ENCODE data around the gene PPM1B. TPM values are rescaled to one million over a fixed set of nuclear protein-coding genes. Genes with fewer than 3 reads are reported as not detected.
"Not testable (repeated sequence)": the region's sequence is repeated elsewhere in the genome, so short reads cannot be mapped to it uniquely, and the experiment has no call there.

Gene PPM1B
- total RNA-seq, 2 donors from 2014 or later: 40.6 to 57.5 TPM

DNA sequence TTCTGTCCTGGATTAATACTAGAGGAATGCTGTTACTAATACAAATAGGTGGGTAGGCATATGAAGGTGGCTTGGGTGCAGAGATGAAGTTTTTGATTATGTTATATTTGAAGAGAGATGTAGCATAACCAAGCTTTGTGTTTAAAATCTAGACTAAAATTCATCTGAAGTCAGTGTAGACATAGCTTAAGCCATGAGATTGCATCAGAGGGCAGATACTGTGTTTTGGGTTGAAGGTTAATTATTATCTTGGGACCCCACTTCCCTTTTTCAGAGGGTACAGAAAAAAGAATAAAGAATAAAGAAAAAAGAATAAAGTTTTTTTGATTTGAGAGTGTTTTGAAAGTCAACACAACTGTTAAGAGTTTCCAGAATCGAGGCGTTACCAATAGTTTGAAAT, 13.0 kb downstream of the PPM1B start:
- H3K36me3 Mint-ChIP-seq: peaks cover 0 to 23% of the 10 kb centered on the region in 2 donors

DNA sequence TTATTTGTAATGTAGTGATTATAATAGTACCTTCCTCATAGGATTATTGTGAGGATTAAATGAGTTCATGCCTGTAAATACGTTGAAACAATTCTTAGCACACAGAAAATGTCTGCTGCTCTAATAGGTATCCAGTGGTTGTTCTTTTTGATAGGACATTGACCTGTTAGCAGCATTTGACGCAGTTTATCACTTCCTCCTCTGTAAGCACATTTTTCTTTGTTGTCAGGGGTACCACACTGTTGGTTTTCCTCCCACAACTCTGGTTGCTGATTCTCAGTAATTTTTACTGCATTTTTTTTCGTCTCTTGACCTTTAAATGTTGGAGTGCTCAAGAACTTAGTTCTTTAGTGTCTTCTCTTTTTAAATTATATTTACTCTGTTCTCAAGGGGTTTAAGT, 15.4 kb downstream of the PPM1B start:
- ATAC-seq (peak; percentile 50 to 61), DNase-seq (ENCODE audit: low spot score in 2 of 2) (no peak)
- Mint-ChIP-seq H3K27ac (peak overlapping the region in 1 of 2 donors; percentile 46), H3K36me3 (peaks cover 0 to 29% of the 10 kb centered on the region in 2 donors), H3K9me3 (no peaks in the 10 kb centered on the region)

More for the DNA sequence above, 13.0 kb downstream of the PPM1B start:
- DNase-seq (ENCODE audit: low spot score in 2 of 2): no peak
- no peaks in the 10 kb centered on the region for H3K9me3 Mint-ChIP-seq
- H3K27ac Mint-ChIP-seq: no peak overlapping the region
- ATAC-seq: no peak

DNA sequence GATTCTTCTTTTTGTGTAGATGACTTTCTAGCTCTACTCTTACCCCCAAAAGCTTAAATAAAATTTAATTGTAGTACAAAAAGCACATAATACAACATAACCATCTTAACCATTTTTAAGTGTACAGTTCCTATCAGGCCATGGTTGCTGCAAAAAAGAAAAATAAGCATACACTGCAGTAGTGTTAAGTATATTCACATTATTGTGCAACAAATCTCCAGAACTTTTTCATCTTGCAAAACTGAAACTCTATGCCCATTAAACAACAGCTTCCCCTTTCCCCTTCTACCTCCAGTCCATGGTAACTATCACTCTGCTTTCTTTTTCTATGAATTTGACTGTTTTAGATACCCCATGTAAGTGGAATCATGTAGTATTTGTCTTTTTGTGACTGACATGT, 18.1 kb downstream of the PPM1B start:
- Mint-ChIP-seq H3K9me3 (peaks cover 0 to 4% of the 10 kb centered on the region in 2 donors), H3K36me3 (peaks cover 0 to 31% of the 10 kb centered on the region in 2 donors), H3K27ac (no peak overlapping the region)
- ATAC-seq (no peak), DNase-seq (ENCODE audit: low spot score in 2 of 2) (no peak)

DNA sequence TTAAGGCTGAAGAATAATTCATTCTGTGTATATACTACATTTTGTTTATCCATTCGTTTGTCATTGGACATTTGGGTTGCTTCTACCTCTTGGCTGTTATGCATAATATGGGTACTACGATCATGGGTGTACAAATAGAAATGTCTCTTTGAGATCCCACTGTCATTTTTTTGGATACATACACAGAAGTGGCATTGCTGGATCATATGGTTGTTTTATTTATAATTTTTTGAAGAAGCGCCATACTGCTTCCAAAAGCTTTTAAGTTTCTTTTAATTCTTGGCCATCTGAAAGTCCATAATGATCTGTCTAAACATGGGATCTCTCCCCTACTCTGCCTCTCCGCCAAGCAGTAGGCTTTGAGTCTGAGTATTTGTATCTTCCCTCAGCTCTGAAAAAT, 18.6 kb downstream of the PPM1B start:
- no peak for ATAC-seq
- no peak overlapping the region for H3K27ac Mint-ChIP-seq

DNA sequence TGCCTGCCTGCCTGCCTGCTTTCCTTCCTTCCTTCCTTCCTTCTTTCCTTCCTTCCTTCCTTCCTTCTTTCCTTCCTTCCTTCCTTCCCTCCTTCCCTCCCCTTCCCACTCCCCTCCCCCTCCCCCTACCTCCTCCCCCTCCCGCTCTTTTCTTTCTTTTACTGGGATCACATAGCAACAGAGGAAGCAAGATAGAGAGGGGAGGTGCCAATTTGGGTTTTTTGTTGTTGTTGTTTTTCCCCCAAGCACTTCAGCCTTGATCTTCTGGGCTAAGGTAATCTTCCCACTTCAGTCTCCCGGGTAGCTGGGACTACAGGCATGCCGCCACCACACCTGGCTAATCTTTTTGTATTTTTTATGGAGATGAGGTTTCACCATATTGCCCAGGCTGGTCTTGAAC, 20.0 kb downstream of the PPM1B start:
- H3K9me3 Mint-ChIP-seq: peaks cover 0 to 4% of the 10 kb centered on the region in 2 donors
- H3K27ac Mint-ChIP-seq: no peak overlapping the region
- DNase-seq (ENCODE audit: low spot score in 2 of 2) (no peak), ATAC-seq (no peak)
- H3K36me3 Mint-ChIP-seq: peaks cover 0 to 23% of the 10 kb centered on the region in 2 donors

More for the DNA sequence above, 18.6 kb downstream of the PPM1B start:
- Mint-ChIP-seq H3K9me3 (peaks cover 0 to 4% of the 10 kb centered on the region in 2 donors), H3K36me3 (peaks cover 0 to 31% of the 10 kb centered on the region in 2 donors)
- no peak for DNase-seq (ENCODE audit: low spot score in 2 of 2)

DNA sequence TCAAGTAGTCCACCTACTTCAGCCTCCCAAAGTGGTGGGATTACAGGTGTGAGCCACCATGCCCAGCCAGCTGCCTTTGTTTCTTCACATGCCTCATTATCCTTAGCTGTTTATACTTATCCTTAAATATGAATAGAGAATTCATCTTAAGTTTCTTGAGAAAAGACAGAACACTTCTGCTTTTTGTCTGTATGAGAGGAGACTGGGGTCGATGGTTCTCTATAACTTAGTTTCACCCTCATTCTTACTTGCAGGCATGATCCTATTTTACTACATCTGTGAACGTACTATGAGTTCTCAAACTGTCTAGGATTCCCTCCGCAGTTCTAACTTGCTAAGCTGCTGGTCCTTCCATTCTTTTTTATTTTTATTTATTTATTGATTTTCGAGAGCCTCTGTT, 20.4 kb downstream of the PPM1B start:
- Mint-ChIP-seq H3K9me3 (peaks cover 0 to 7% of the 10 kb centered on the region in 2 donors), H3K27ac (no peak overlapping the region), H3K36me3 (peaks cover 2 to 27% of the 10 kb centered on the region in 2 donors)
- no peak for ATAC-seq
- no peak for DNase-seq (ENCODE audit: low spot score in 2 of 2)

DNA sequence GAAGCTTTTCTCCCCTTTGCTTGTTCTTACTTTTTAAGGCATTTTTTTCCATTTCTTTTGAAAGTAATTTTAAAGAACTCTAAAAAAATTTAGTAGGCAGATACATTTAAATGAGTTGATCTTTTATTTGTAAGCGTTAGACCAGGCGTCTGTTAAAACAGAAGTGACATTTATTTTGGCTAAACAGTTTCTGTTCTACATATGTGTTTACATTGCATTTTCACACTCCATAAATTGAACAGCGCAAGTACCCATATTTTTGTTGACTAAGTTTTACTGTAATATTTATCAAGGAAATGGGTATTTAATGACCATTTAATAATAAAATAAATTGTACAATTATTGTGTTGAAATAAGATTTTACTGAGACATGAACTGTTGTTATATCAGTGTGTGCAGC, 21.9 kb downstream of the PPM1B start:
- no peak for DNase-seq (ENCODE audit: low spot score in 2 of 2)
- no peak for ATAC-seq
- Mint-ChIP-seq H3K27ac (no peak overlapping the region), H3K36me3 (peaks cover 4 to 29% of the 10 kb centered on the region in 2 donors), H3K9me3 (peaks cover 0 to 8% of the 10 kb centered on the region in 2 donors)

DNA sequence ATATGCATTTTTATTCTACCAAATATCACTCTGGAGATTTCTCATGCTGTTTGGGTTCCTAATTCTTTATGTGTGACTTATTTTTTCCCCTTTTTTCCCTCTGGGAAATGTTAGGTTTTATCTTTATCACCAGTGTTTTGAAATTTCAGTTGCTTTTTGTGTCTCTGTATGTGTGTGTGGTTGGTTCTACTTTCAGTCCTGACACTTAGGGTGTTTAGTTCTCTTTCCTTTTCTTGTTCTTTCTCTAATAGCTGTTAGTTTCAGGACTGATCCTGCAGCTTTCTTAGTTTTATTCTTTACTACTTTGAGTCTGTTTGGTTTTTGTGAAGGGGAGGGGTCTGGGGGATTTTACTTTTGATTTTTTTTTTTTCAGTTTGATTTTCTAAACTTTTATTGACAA, 23.1 kb downstream of the PPM1B start:
- peaks cover 4 to 27% of the 10 kb centered on the region in 2 donors for H3K36me3 Mint-ChIP-seq
- ATAC-seq (peak; percentile 85 to 95), DNase-seq (ENCODE audit: low spot score in 2 of 2) (no peak)
- peak overlapping the region in 1 of 2 donors; percentile 27 for H3K27ac Mint-ChIP-seq
- H3K9me3 Mint-ChIP-seq: peaks cover 0 to 8% of the 10 kb centered on the region in 2 donors

DNA sequence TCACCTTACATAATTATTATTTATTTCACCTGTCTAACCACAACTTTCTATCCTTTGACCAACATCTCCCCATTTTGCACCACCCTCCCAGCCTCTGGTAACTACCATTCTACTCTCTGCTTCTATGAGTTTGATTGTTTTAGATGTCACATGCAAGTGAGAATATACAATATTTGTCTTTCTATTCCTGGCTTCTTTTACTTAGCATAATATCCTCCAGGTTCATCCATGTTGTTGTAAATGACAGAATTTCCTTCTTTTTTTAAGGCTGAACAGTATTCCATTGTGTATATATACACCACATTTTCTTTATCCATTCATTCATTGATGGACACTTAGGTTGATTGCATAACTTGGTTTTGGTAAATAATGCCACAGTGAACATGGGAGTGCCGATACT, 24.0 kb downstream of the PPM1B start:
- peak overlapping the region in 1 of 2 donors; percentile 63 for H3K27ac Mint-ChIP-seq
- peaks cover 0 to 8% of the 10 kb centered on the region in 2 donors for H3K9me3 Mint-ChIP-seq
- no peak for DNase-seq (ENCODE audit: low spot score in 2 of 2)
- peaks cover 4 to 22% of the 10 kb centered on the region in 2 donors for H3K36me3 Mint-ChIP-seq
- no peak for ATAC-seq

DNA sequence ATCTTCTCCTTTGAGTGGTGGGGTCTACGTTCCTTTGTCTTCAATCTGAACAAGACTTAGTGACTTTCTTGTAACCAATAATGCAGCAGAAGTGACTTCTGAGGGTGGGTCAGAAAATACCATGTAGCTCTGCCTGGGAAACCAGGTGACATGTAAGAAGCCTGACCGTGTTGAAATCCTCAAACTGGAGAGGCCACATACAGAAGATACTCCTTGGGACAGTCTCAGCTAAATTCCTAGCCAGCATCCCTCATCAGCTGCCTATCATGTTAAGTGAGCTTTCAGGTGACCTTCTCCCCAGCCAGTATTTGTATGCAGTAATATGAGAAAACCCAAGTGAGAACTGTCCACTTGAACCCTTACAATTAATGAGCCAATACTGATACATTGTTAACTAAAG, 27.0 kb downstream of the PPM1B start:
- Mint-ChIP-seq H3K27ac (peak overlapping the region in 1 of 2 donors; percentile 32), H3K9me3 (peaks cover 0 to 4% of the 10 kb centered on the region in 2 donors), H3K36me3 (peaks cover 4 to 11% of the 10 kb centered on the region in 2 donors)
- no peak for ATAC-seq
- DNase-seq (ENCODE audit: low spot score in 2 of 2): no peak

DNA sequence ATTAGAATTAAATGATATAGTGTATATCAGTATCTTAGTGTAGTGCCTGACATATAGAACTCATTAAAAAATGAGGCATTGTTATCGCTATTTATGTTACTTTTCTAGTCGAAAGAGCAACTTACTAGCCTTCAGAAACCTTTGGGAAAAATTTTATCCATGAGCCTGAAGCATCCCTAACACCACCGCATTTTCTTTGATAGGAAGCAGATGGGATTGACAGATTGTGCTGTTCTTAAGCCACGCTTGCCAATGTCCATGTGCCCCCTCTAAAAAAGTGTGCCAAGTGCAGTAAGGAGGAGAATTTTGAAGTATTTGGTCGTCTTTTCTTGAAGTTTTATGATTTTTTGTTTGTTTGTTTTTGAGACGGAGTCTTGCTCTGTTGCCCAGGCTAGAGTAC, 29.1 kb downstream of the PPM1B start:
- no peak for DNase-seq (ENCODE audit: low spot score in 2 of 2)
- Mint-ChIP-seq H3K27ac (no peak overlapping the region), H3K36me3 (peaks cover 14 to 30% of the 10 kb centered on the region in 2 donors), H3K9me3 (peaks cover 0 to 4% of the 10 kb centered on the region in 2 donors)
- no peak for ATAC-seq

DNA sequence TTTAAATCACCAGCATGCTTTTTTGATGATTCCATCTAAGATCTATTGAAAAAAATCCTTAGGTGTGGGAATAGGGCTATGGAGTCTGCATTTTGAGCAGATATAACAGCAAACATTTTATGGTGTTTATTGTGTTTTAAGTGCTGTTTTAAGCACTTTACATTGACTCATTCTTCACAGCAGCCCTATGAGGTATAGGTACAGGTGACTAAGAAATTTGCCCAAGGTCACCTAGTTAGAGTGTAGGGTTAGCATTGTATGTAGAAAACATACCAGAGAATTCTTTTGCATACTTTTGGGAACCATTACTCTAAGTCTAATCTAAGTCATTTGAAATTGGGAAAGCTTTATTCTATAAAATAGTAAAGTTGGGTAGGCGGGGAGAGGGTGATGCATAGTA, 31.3 kb downstream of the PPM1B start:
- peaks cover 10 to 35% of the 10 kb centered on the region in 2 donors for H3K36me3 Mint-ChIP-seq
- H3K9me3 Mint-ChIP-seq: no peaks in the 10 kb centered on the region
- DNase-seq (ENCODE audit: low spot score in 2 of 2) (no peak), ATAC-seq (no peak)
- H3K27ac Mint-ChIP-seq: no peak overlapping the region

DNA sequence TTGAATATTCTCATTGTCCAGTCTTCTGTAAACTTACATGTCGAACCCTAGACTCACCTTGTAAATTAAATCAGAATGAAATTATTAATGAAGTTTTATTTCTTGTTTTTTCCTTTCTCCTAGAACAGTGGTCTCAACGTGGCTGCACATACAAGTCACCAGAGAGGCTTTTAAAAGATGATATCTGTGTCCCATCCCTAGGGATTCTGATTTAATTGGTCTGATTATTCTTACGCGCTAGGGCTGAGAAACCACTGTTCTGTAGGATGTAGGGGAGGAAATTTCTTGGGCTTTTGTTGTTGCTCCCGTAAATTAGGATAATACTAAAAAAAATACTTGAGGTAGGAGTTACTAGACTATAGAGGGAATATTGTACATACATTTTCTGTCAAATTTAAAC, 32.1 kb downstream of the PPM1B start:
- ATAC-seq (no peak), DNase-seq (ENCODE audit: low spot score in 2 of 2) (no peak)
- H3K36me3 Mint-ChIP-seq: peaks cover 10 to 33% of the 10 kb centered on the region in 2 donors
- no peaks in the 10 kb centered on the region for H3K9me3 Mint-ChIP-seq
- peak overlapping the region in 1 of 2 donors; percentile 25 for H3K27ac Mint-ChIP-seq

DNA sequence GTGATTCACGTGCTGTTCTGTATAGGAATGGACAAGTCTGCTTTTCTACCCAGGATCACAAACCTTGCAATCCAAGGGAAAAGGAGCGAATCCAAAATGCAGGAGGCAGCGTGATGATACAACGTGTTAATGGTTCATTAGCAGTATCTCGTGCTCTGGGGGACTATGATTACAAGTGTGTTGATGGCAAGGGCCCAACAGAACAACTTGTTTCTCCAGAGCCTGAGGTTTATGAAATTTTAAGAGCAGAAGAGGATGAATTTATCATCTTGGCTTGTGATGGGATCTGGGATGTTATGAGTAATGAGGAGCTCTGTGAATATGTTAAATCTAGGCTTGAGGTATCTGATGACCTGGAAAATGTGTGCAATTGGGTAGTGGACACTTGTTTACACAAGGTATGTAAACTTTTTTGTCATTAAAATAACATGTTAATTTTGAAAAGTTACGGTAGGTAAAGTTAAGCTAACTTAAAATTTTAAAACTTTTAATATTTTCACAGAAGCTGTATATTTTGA, 33.0 kb downstream of the PPM1B start:
- no peak for ATAC-seq
- Mint-ChIP-seq H3K36me3 (peaks cover 10 to 32% of the 10 kb centered on the region in 2 donors), H3K27ac (peak overlapping the region in 1 of 2 donors; percentile 25)

DNA sequence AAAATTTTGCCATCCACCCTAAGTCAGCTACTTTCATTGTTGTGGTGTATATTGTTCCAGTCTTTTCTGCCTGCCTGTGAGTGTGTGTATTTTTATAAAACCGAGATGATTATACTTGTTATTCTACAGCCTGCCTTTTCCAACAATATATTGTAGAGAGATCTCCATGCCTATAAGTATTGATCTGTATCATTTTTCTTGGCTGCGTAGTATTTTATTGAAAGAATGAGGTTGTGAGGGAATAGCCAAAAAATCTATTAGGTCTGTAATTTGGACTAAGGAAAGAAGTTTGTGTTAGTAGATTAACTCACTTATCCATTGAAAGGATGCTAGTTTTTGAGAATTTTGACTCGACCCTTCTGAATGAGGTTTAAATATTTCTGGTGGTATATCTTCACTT, 34.9 kb downstream of the PPM1B start:
- DNase-seq (ENCODE audit: low spot score in 2 of 2) (no peak), ATAC-seq (no peak)
- Mint-ChIP-seq H3K36me3 (peaks cover 10 to 32% of the 10 kb centered on the region in 2 donors), H3K9me3 (no peaks in the 10 kb centered on the region), H3K27ac (no peak overlapping the region)

More for the DNA sequence above, 33.0 kb downstream of the PPM1B start:
- H3K9me3 Mint-ChIP-seq: no peaks in the 10 kb centered on the region
- no peak for DNase-seq (ENCODE audit: low spot score in 2 of 2)

DNA sequence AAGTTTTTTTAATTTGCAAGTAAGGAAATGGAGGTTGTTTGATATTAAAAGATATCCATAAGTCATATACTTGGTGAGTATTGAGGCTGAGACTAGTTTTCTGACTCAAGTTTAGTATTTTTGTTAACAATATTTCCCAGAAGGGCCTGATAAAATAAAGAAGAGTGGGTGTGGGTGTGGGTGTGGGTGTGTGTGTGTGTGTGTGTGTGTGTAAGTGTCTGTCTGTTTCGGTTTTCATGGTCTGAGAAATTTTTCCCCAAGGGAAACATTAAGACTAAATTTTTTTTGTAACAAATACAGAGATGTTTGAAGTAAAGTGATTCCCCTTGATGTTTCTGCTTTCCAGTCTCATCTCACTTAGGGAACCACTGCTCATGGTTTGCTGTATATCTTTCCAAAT, 36.5 kb downstream of the PPM1B start:
- ATAC-seq (no peak), DNase-seq (ENCODE audit: low spot score in 2 of 2) (no peak)
- peaks cover 10 to 32% of the 10 kb centered on the region in 2 donors for H3K36me3 Mint-ChIP-seq
- no peak overlapping the region for H3K27ac Mint-ChIP-seq
- no peaks in the 10 kb centered on the region for H3K9me3 Mint-ChIP-seq

DNA sequence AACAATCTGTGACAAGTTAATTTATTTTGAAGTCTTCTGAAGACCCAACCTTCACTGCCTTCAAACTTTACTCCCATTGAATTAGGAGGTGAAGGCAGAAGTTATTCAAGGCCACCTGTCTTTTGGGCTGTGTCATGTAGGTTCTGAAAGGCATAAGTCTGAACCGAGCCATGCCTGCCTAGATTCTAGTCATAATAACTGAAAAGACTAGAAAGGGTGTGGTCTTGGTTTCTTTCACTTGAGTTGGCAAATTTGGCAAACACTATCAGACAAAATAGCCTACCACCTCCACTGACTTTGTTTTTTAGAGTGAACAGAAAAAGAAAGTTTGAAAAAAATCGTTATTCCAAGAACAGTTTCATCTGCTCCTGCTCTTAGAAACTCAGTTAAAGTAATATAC, 38.4 kb downstream of the PPM1B start:
- H3K9me3 Mint-ChIP-seq: no peaks in the 10 kb centered on the region
- DNase-seq (ENCODE audit: low spot score in 2 of 2) (no peak), ATAC-seq (no peak)
- H3K36me3 Mint-ChIP-seq: peaks cover 0 to 18% of the 10 kb centered on the region in 2 donors
- H3K27ac Mint-ChIP-seq: no peak overlapping the region

DNA sequence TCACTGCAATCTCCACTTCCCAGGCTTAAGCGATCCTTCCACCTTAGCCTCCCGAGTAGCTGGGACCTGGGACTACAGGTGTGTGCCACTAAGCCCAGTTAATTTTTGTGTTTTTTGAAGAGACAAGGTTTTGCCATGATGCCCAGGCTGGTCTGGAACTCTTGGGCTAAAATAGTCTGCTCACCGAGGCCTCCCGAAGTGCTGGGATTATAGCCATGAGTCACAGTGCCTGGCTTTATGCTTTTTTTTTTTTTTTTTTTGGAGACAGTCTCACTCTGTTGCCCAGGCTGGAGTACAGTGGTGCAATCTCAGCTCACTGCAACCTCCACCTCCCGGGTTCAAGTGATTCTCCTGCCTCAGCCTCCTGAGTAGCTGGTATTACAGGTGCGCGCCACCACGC, 39.0 kb downstream of the PPM1B start:
- DNase-seq (ENCODE audit: low spot score in 2 of 2); ATAC-seq; H3K27ac Mint-ChIP-seq; H3K9me3 Mint-ChIP-seq: not testable (repeated sequence)
- peaks cover 0 to 14% of the 10 kb centered on the region in 2 donors for H3K36me3 Mint-ChIP-seq

All from activated naive CD4-positive, alpha-beta T cell treated with anti-CD3 and anti-CD28 coated beads, Interleukin-2, amount 50 U/mL, for 72 hours (primary cell).